Measurements from ENCODE around the gene RAB40AL. TPM values are rescaled to one million over a fixed set of nuclear protein-coding genes. Genes with fewer than 3 reads are reported as not detected.

RAB40AL gene
- total and polyA plus RNA-seq, 10 of the 15 experiments (the other 5 are each of a cell fraction or from before 2014, with no cell fraction given), result 0.13 to 0.45 (median 0.23) TPM; not detected in 4

DNA sequence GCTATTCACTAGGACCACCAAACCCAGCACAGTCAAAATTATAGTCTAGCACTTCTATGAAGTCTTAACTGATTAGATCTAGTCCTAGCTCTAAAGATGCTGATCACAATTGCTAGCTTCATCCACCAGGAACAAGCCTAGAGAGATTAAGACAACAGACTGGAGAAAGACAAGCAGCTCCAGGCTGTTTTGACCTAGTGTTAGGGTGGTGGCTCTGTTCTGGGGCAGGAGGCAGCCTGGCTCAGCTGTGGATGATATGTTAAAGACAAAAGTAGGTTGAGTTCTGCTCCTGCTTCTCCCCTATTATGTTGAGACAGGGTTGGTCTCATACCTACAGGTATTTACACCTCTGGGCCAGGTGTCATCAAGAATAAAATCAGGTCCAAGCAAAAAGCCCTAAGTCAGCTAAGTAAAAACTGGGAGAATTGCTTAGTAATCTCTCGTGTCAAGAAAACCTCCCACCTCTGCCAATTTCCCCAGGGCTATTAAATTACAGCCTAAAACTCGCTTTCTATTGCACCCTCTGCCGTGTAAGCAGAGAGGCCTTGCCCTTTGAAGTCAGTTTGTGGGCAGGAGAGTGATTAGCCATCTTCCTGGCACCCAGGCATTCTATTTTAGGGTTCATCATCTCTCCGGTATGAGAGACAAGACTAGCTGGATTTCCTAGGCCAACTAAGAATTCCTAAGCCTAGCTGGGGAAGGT, 39.9 kb downstream of the RAB40AL start:
- SMC1A ChIA-PET (ENCODE audit: uncharacterized antibody, unreplicated experiment), result interaction anchor here (1.3 kb wide), 1 partner anchor 25 kb away, joined by 4 read pairs; no protein-coding TSS in a partner anchor
- H3K9me3 ChIP-seq (replicated peaks; ENCODE audit: control insufficient read depth, insufficient read depth, low read length), result no peaks in the 10 kb centered on the region; the same call in 2 of the 3 replicates
- H3K4me3 ChIP-seq, result no peak overlapping the region
- intact Hi-C loops (cut with micrococcal nuclease; ENCODE audit: unreplicated experiment), result no loop called here
- H3K27ac ChIP-seq (ENCODE audit: control insufficient read depth, insufficient read depth), result no peak overlapping the region
- POLR2A ChIA-PET, result no interaction called here
- no peak overlapping the region for H3K9ac ChIP-seq (ENCODE audit: control insufficient read depth, insufficient read depth, low read length)
- H3K79me2 ChIP-seq (ENCODE audit: control insufficient read depth, insufficient read depth, low read length), result no peaks in the 10 kb centered on the region
- DNase-seq (ENCODE audit: low read depth, low spot score) (no peak), ATAC-seq (no peak), FAIRE-seq (no peak)
- no peaks in the 10 kb centered on the region for H3K36me3 ChIP-seq (ENCODE audit: control insufficient read depth in 2 of 2, insufficient read depth in 2 of 2, low read length in 1 of 2)
- H3K4me2 ChIP-seq (ENCODE audit: control insufficient read depth, insufficient read depth), result no peak overlapping the region
- no peak overlapping the region for H2AFZ ChIP-seq (ENCODE audit: control insufficient read depth, low read depth, low read length)
- H4K20me1 ChIP-seq (ENCODE audit: control insufficient read depth, insufficient read depth), result no peaks in the 10 kb centered on the region
- in situ Hi-C loops (cut with MboI), result no loop called here
- H3K4me1 ChIP-seq (ENCODE audit: control insufficient read depth, insufficient read depth, low read length), result no peaks in the 10 kb centered on the region
- RAD21 ChIA-PET (ENCODE audit: unreplicated experiment), result no interaction called here
- BruUV-seq (replicated peaks), result no TSS peak
- no peaks in the 10 kb centered on the region for H3K27me3 ChIP-seq (replicated peaks in 1 of 2; ENCODE audit: control insufficient read depth in 2 of 2, insufficient read depth in 2 of 2, low read length in 1 of 2)
- WGBS (ENCODE audit: insufficient coverage, insufficient replicate concordance, low lambda C conversion rate, missing lambda C conversion rate), result 17% methylated on average over 4 of the region's 4 CpGs
- CTCF ChIA-PET, result interaction anchor here (0.7 to 1.0 kb wide), 2 partner anchors 13 to 26 kb away, joined by 3 read pairs; no protein-coding TSS in a partner anchor
- TF ChIP-seq CBFB (IDR thresholded peaks at IDR 0.05; ENCODE audit: low read depth), result no peak
- TF ChIP-seq STAT1 (conservative IDR thresholded peaks at IDR 0.05), result no peak
- no peak for TF ChIP-seq ZSCAN29 (IDR thresholded peaks at IDR 0.05)
- no peak for TF ChIP-seq PAX8 (IDR thresholded peaks at IDR 0.05)
- TF ChIP-seq ASH2L (IDR thresholded peaks at IDR 0.05; ENCODE audit: borderline replicate concordance, low read depth), result no peak
- TF ChIP-seq, protein P1, sequence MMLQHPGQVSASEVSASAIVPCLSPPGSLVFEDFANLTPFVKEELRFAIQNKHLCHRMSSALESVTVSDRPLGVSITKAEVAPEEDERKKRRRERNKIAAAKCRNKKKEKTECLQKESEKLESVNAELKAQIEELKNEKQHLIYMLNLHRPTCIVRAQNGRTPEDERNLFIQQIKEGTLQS (IDR thresholded peaks at IDR 0.05; ENCODE audit: borderline replicate concordance, extremely low read depth, low read depth, low read length), result no peak
- no peak for TF ChIP-seq RCOR1 (conservative IDR thresholded peaks at IDR 0.05; ENCODE audit: low read depth, low read length)
- TF ChIP-seq, protein P2, sequence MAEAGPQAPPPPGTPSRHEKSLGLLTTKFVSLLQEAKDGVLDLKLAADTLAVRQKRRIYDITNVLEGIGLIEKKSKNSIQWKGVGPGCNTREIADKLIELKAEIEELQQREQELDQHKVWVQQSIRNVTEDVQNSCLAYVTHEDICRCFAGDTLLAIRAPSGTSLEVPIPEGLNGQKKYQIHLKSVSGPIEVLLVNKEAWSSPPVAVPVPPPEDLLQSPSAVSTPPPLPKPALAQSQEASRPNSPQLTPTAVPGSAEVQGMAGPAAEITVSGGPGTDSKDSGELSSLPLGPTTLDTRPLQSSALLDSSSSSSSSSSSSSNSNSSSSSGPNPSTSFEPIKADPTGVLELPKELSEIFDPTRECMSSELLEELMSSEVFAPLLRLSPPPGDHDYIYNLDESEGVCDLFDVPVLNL (IDR thresholded peaks at IDR 0.05; ENCODE audit: low read depth, low read length), result no peak
- TF ChIP-seq, protein P3, sequence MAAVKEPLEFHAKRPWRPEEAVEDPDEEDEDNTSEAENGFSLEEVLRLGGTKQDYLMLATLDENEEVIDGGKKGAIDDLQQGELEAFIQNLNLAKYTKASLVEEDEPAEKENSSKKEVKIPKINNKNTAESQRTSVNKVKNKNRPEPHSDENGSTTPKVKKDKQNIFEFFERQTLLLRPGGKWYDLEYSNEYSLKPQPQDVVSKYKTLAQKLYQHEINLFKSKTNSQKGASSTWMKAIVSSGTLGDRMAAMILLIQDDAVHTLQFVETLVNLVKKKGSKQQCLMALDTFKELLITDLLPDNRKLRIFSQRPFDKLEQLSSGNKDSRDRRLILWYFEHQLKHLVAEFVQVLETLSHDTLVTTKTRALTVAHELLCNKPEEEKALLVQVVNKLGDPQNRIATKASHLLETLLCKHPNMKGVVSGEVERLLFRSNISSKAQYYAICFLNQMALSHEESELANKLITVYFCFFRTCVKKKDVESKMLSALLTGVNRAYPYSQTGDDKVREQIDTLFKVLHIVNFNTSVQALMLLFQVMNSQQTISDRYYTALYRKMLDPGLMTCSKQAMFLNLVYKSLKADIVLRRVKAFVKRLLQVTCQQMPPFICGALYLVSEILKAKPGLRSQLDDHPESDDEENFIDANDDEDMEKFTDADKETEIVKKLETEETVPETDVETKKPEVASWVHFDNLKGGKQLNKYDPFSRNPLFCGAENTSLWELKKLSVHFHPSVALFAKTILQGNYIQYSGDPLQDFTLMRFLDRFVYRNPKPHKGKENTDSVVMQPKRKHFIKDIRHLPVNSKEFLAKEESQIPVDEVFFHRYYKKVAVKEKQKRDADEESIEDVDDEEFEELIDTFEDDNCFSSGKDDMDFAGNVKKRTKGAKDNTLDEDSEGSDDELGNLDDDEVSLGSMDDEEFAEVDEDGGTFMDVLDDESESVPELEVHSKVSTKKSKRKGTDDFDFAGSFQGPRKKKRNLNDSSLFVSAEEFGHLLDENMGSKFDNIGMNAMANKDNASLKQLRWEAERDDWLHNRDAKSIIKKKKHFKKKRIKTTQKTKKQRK (IDR thresholded peaks at IDR 0.05; ENCODE audit: low read depth, low read length), result no peak
- TF ChIP-seq, protein P4, sequence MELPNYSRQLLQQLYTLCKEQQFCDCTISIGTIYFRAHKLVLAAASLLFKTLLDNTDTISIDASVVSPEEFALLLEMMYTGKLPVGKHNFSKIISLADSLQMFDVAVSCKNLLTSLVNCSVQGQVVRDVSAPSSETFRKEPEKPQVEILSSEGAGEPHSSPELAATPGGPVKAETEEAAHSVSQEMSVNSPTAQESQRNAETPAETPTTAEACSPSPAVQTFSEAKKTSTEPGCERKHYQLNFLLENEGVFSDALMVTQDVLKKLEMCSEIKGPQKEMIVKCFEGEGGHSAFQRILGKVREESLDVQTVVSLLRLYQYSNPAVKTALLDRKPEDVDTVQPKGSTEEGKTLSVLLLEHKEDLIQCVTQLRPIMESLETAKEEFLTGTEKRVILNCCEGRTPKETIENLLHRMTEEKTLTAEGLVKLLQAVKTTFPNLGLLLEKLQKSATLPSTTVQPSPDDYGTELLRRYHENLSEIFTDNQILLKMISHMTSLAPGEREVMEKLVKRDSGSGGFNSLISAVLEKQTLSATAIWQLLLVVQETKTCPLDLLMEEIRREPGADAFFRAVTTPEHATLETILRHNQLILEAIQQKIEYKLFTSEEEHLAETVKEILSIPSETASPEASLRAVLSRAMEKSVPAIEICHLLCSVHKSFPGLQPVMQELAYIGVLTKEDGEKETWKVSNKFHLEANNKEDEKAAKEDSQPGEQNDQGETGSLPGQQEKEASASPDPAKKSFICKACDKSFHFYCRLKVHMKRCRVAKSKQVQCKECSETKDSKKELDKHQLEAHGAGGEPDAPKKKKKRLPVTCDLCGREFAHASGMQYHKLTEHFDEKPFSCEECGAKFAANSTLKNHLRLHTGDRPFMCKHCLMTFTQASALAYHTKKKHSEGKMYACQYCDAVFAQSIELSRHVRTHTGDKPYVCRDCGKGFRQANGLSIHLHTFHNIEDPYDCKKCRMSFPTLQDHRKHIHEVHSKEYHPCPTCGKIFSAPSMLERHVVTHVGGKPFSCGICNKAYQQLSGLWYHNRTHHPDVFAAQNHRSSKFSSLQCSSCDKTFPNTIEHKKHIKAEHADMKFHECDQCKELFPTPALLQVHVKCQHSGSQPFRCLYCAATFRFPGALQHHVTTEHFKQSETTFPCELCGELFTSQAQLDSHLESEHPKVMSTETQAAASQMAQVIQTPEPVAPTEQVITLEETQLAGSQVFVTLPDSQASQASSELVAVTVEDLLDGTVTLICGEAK (IDR thresholded peaks at IDR 0.05; ENCODE audit: borderline replicate concordance), result no peak
- TF ChIP-seq, protein P5, sequence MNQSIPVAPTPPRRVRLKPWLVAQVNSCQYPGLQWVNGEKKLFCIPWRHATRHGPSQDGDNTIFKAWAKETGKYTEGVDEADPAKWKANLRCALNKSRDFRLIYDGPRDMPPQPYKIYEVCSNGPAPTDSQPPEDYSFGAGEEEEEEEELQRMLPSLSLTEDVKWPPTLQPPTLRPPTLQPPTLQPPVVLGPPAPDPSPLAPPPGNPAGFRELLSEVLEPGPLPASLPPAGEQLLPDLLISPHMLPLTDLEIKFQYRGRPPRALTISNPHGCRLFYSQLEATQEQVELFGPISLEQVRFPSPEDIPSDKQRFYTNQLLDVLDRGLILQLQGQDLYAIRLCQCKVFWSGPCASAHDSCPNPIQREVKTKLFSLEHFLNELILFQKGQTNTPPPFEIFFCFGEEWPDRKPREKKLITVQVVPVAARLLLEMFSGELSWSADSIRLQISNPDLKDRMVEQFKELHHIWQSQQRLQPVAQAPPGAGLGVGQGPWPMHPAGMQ (IDR thresholded peaks at IDR 0.05; ENCODE audit: borderline replicate concordance), result no peak
- TF ChIP-seq MTA3 (IDR thresholded peaks at IDR 0.05; ENCODE audit: borderline replicate concordance, low read length), result no peak
